Neural cell (in vitro differentiated cells): ENCODE data around the gene APOC4.

Source experiments
- CTCF ChIP-seq: fragments of 450-650 bp; IDR thresholded peaks from 2 replicates; pipeline ENCODE4 v1.5.1; 2014; ENCODE audit warnings: antibody characterized with exemption, mild to moderate bottlenecking, moderate library complexity; ENCODE audit not compliant: poor library complexity, severe bottlenecking
- EZH2 ChIP-seq: fragments of 200-600, 300-800 bp; shearing (Covaris generic), sonication (generic); IDR thresholded peaks from 2 replicates; pipeline ENCODE4 v1.6.1; 2014; ENCODE audit warnings: antibody characterized with exemption, low read length, borderline replicate concordance, mild to moderate bottlenecking; ENCODE audit not compliant: insufficient read depth, poor library complexity, severe bottlenecking
- RAD21 ChIP-seq: fragments of 450-650 bp; conservative IDR thresholded peaks from 2 replicates; pipeline ENCODE4 v1.6.1; 2014; ENCODE audit warnings: antibody characterized with exemption, mild to moderate bottlenecking, moderate library complexity
- TAF1 ChIP-seq: IDR thresholded peaks from 2 replicates; pipeline ENCODE4 v1.6.1; 2012; ENCODE audit warnings: low read depth
- TF ChIP-seq, protein P1 (sequence below): IDR thresholded peaks from 2 replicates; pipeline ENCODE4 v1.6.1; 2012; ENCODE audit warnings: borderline replicate concordance

- no peak for TF ChIP-seq CTCF
- no peak for TF ChIP-seq TAF1
- no peak for TF ChIP-seq RAD21
- no peak for TF ChIP-seq EZH2
- TF ChIP-seq, protein P1, sequence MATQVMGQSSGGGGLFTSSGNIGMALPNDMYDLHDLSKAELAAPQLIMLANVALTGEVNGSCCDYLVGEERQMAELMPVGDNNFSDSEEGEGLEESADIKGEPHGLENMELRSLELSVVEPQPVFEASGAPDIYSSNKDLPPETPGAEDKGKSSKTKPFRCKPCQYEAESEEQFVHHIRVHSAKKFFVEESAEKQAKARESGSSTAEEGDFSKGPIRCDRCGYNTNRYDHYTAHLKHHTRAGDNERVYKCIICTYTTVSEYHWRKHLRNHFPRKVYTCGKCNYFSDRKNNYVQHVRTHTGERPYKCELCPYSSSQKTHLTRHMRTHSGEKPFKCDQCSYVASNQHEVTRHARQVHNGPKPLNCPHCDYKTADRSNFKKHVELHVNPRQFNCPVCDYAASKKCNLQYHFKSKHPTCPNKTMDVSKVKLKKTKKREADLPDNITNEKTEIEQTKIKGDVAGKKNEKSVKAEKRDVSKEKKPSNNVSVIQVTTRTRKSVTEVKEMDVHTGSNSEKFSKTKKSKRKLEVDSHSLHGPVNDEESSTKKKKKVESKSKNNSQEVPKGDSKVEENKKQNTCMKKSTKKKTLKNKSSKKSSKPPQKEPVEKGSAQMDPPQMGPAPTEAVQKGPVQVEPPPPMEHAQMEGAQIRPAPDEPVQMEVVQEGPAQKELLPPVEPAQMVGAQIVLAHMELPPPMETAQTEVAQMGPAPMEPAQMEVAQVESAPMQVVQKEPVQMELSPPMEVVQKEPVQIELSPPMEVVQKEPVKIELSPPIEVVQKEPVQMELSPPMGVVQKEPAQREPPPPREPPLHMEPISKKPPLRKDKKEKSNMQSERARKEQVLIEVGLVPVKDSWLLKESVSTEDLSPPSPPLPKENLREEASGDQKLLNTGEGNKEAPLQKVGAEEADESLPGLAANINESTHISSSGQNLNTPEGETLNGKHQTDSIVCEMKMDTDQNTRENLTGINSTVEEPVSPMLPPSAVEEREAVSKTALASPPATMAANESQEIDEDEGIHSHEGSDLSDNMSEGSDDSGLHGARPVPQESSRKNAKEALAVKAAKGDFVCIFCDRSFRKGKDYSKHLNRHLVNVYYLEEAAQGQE = no peak
Measured at GRCh38 chr19:44905437-44906160, 36.4 kb upstream of the APOC4 start, which contains the start of gene APOE.
